GM18498 (cell line): ENCODE data around the gene CEP41.
"Not testable (repeated sequence)": the region's sequence is repeated elsewhere in the genome, so short reads cannot be mapped to it uniquely, and the experiment has no call there.

ENCODE experiments used
- ATAC-seq: cut with Tn5 transposase; IDR thresholded peaks from one replicate; pipeline ENCODE4 v1.9.1; 2021; ENCODE audit warnings: mild to moderate bottlenecking, moderate library complexity; ENCODE audit not compliant: unreplicated experiment

Gene CEP41

GRCh38 chr7:130461272-130461671 is 20.5 kb upstream of the CEP41 start:
- no peak for ATAC-seq

- no peak for ATAC-seq
Observed at GRCh38 chr7:130458257-130458656, 17.4 kb upstream of the CEP41 start.

- ATAC-seq: no peak
Observed at GRCh38 chr7:130454959-130455358, 14.1 kb upstream of the CEP41 start.

- no peak for ATAC-seq
Observed at GRCh38 chr7:130452951-130453350, 12.1 kb upstream of the CEP41 start.

GRCh38 chr7:130451344-130451743 is 10.5 kb upstream of the CEP41 start:
- ATAC-seq: not testable (repeated sequence)

GRCh38 chr7:130446259-130446658 is 5.4 kb upstream of the CEP41 start:
- ATAC-seq: no peak

- ATAC-seq: no peak
Observed at GRCh38 chr7:130444751-130445407, 4.1 kb upstream of the CEP41 start.

GRCh38 chr7:130444234-130444633 is 3.4 kb upstream of the CEP41 start:
- ATAC-seq: no peak

GRCh38 chr7:130442601-130443000 is 1.8 kb upstream of the CEP41 start:
- no peak for ATAC-seq

GRCh38 chr7:130441408-130441869 is 623 bp upstream of the CEP41 start:
- ATAC-seq: no peak

- ATAC-seq: no peak
Observed at GRCh38 chr7:130436253-130436652, 4.6 kb downstream of the CEP41 start.

GRCh38 chr7:130435311-130435854 is 5.4 kb downstream of the CEP41 start:
- ATAC-seq: no peak

- ATAC-seq: no peak
Observed at GRCh38 chr7:130433301-130433700, 7.5 kb downstream of the CEP41 start.

GRCh38 chr7:130432886-130433285 is 7.9 kb downstream of the CEP41 start:
- no peak for ATAC-seq

GRCh38 chr7:130430841-130431666 is 9.8 kb downstream of the CEP41 start:
- ATAC-seq: no peak

- ATAC-seq: no peak
Observed at GRCh38 chr7:130430115-130430514, 10.7 kb downstream of the CEP41 start.

- no peak for ATAC-seq
Observed at GRCh38 chr7:130429019-130429418, 11.8 kb downstream of the CEP41 start.

GRCh38 chr7:130426564-130426963 is 14.3 kb downstream of the CEP41 start:
- ATAC-seq: no peak

- ATAC-seq: no peak
Observed at GRCh38 chr7:130425796-130426195, 15.0 kb downstream of the CEP41 start.

- ATAC-seq: no peak
Observed at GRCh38 chr7:130423501-130424037, 17.2 kb downstream of the CEP41 start.

GRCh38 chr7:130421684-130422083 is 19.1 kb downstream of the CEP41 start:
- no peak for ATAC-seq
